GM19438 (cell line): ENCODE measurements around the gene FCN3.
A peak's percentile ranks its signal among the peaks of the same experiment; 100 is the strongest.
"Not testable (repeated sequence)": the region's sequence is repeated elsewhere in the genome, so short reads cannot be mapped to it uniquely, and the experiment has no call there.

ENCODE experiments used
- ATAC-seq: cut with Tn5 transposase; IDR thresholded peaks from one replicate; pipeline ENCODE4 v1.9.1; 2021; ENCODE audit warnings: low read depth; ENCODE audit not compliant: unreplicated experiment

Gene FCN3

GRCh38 chr1:27400082-27400962 is 25.7 kb upstream of the FCN3 start:
- ATAC-seq, result no peak

DNA sequence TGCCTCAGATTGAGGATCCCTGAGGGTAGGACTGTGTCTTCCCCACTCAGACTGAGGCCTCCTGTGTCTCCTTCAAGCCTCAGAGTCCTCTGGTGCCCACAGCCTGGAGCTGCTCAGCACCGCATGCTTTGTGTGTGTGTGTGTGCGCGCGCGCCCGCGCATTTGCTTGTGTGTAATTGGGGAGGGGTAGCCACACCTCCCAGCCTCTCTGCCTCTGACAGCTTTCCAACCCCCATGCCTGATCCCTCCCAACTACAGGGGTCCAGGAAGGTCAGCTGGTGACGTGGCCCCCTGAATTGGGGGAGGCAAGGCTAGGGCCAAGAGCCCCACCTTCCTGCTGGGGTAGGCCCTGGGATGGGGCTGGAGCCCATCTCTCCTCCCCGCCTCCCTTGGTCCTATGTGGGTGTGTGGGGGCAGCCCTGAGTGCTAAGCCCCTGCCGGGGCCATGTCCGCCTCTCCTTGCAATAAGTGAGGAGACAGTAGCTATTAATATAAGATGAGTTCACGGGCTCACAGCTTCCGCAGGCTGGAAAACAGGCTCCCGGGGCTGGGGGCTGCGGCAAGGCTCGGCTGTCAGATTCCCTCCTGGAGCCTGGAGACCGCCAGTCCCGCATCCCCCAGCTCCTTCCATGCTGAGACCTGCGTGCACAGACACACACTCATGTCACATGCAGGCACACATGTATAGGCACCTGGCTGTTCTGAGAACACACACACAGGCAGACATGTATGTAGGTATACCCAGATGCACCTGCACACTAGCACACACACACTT is 24.8 kb upstream of the FCN3 start:
- ATAC-seq, result no peak

- ATAC-seq, result no peak
Measured at GRCh38 chr1:27398405-27399149, 24.0 kb upstream of the FCN3 start.

GRCh38 chr1:27397749-27398148 is 23.1 kb upstream of the FCN3 start:
- ATAC-seq, result no peak

DNA sequence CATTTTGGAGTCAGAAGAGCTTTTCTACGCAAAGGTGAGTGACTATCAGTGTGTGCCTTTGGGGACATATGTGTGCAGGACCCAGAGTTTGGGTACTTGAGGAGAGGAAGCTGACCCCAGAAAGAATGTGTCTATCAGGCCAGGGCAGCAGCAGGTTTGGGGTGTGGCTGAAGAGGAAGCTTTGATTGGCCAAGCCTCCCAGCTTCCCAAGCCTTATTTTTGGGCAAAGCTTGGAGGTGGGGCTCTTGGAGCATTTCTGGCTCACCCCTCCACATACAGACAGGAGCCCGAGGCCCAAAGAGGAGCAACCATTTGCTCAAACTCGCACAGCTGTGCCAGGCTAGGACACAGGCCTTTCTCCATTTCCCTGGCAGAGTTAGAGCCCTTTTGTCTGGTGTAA is 22.5 kb upstream of the FCN3 start:
- ATAC-seq, result no peak

DNA sequence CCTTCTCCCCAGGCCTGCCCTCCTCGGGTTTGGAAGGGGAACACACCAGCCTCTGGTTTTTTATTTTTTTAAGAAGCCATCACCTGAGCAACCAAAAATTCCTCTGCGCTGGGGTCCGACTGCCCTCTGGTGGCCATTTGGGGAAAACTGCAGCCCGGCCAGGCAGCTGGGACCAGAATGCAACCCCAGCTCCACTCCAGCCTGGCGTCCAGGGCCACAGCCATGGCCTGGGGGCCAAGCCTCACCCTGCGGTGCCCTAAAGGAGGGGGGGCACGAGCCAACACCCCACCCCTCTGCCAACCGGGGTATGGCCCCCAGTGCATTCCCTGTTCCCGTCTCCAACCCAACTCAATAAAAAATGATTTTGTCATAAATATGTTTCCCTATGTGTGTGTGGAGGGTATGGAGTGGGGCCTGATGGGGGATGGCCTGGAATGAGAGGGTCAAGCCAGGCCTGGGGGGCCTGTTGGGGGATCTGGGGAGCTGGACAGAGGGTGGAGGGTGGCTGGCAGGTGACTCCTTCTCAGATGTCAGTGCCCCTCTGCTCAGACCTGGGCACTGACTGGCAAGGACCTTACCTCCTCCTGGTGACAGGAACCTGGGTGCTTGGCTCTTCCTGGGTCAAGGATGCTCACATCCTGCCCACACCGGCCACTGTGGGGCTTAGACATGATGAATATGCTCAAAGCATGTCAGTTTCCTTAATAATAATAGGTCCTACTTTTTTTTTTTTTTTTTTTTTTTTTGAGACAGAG is 21.0 kb upstream of the FCN3 start:
- no peak for ATAC-seq

DNA sequence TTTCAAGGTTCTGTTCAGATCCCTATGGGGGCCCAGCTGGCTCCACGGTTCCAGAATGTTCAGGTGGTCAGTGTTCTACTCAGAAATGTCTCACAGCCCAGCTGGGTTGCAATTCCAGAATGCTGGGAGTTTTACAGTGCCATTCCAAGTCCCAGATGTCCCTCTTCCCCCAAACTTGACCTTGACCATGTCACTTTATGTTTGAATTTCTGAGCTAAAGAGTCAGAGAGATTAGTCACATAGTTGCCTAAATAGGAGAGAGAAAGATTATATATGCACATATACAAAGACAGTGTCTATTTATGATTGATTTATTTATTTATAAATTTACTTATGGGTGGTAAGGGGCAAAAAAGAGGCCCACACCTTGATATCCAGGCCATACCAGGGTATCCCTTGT is 20.3 kb upstream of the FCN3 start:
- no peak for ATAC-seq

DNA sequence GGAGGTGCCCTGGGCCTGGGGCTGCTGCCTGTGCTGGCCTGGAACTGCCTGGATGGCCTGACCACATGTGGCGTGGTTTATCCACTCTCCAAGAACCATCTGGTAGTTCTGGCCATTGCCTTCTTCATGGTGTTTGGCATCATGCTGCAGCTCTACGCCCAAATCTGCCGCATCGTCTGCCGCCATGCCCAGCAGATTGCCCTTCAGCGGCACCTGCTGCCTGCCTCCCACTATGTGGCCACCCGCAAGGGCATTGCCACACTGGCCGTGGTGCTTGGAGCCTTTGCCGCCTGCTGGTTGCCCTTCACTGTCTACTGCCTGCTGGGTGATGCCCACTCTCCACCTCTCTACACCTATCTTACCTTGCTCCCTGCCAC is 19.6 kb upstream of the FCN3 start:
- ATAC-seq, result no peak

DNA sequence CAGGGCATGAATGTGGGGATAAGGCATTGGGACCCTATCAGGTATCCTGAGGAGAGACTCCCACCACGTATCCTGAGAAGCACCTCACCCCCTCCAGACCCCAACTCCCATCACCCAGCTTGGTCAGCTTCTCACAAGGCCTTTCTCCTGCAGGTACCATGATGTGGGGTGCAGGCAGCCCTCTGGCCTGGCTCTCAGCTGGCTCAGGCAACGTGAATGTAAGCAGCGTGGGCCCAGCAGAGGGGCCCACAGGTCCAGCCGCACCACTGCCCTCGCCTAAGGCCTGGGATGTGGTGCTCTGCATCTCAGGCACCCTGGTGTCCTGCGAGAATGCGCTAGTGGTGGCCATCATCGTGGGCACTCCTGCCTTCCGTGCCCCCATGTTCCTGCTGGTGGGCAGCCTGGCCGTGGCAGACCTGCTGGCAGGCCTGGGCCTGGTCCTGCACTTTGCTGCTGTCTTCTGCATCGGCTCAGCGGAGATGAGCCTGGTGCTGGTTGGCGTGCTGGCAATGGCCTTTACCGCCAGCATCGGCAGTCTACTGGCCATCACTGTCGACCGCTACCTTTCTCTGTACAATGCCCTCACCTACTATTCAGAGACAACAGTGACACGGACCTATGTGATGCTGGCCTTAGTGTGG is 19.1 kb upstream of the FCN3 start:
- ATAC-seq, result no peak

DNA sequence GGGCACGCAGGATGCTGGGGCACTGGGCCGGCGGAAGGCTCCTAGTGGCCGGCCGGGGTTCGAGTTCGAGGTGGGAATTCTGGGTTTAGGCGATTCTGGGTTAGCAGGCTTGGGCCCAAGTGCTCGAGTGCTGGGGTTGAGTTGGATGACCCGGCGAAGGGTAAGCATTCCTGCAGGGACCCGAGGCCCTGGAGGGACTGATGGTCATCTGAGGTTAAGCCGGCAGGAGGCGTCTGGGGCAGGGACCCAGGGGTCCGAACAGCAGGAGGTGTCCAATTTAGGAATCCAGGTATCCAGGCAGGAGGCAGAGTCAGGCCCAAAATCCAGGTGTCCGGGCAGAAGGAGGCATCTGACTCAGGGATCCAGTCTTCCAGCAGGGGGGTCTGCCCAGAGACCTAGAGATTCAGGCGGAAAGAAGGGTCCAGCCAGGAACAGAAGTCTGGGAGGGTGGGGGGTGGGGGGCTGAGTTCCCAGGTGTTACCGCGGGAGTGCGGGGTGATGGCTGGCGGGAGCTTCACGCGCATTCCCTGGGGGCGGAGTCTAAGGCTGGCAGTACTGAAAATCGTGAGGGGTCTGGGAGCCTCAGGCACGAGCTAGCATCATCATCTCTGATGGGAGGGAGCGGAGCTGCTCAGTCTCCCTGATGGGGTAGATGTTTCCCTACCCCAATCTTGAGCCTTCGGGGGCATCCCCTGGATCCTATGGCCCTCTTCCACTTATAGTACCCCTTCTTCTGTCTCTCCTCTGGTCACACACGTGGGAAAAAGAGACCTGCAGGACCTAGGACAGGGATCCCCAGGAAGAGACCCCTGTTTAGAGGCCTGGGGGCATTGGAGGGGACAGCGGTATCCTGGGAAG is 18.4 kb upstream of the FCN3 start:
- no peak for ATAC-seq

DNA sequence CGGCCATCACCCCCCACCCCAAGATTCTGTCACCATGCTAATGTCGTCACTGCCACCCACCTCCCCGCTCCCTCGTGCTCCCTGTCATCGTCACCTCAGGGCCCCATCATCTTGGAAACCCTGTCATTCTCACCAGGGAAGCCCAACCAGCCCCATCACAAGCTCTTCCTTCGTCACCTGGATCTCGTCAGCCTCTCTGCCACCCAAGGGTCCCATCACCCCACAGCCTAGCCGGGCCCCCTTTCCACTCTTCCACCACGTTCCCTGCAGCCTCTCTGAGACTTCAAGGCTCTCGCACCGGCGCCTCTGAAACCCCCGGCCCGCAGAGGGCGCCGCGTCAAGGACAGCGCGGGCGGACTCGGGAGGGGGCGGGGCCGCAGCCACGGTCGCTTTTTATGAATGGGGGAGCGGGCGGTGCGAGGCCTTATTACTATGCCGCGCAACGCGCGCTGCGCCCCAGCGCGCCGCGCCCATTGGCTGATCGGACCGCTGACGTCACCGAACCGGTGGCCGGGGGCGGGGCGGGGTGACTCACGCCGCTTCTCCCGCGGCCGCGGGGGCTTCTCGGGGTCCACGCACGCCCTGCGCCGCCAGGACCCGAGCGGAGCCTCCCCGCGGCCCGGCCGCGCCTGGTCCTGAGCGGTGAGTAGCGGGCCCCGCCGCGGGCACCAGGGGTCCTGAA is 17.6 kb upstream of the FCN3 start, which contains the start of gene GPR3:
Gene GPR3, plus strand, starts transcription at position 527 of the 682 bp plus-strand sequence. CDS start 1,177 bp downstream, outside the sequence.
- peak; percentile 74 for ATAC-seq

- no peak for ATAC-seq
Measured at GRCh38 chr1:27391511-27392095, 17.0 kb upstream of the FCN3 start.

DNA sequence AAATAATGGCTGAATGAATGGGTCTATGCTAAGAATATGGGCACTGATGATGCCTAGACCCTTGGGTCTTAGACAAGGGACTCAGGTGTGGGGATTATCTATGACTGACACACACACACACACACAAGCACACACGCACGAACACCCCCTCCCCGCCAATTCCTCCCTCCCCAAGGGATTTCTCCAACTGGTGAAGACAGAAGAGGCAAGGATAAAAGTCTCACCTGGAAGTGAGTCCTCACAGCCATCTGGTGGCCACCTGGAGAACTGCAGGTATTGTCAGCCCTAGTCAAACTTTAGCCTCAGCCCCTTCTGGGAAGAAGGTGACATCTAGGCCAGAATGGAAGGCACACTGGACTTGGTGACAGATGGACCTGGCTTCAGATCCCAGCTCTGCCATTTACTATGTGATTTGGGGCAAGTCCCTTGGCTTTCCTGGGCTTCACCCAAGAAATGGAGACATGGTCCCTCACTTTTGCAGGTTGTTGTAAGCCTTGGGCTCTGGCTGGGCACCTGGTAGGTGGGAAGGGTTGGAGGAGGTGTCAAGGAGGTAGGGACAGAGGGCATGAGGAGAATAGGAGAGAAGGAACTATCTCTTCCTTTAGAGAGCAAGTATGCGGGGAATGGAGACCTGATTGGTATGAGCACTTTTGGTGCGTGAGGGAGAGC is 13.8 kb upstream of the FCN3 start:
- ATAC-seq, result no peak

DNA sequence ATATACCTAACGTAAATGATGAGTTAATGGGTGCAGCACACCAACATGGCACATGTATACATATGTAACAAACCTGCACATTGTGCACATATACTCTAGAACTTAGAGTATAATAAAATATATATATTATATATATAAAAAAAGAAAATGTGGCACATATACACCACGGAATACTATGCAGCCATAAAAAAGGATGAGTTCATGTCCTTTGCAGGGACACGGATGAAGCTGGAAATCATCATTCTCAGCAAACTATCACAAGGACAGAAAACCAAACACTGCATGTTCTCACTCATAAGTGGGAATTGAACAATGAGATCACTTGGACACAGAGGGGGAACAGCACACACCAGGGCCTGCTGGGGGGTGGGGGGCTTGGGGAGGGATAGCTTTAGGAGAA is 10.2 kb upstream of the FCN3 start:
- ATAC-seq, result not testable (repeated sequence)

DNA sequence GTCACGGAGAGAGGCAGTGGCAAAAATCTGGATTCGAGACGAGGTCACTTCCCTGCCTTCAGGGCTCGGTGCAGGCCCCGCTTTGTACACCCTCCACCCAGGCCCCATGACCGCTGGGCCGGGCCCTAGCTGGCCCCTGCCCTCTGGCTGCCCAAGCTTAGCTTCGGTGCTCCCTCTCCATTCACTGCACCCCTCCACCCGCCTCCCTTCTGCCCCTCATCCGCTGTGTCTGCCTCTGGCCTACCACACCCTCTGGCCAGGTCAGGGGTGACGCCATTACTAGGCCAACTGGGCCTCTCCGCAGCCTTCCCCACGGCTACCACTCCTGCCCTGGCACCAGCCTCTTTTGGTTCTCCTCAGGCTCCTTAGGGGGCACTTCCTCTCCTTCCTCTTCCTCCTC is 9.0 kb upstream of the FCN3 start:
- ATAC-seq, result no peak

DNA sequence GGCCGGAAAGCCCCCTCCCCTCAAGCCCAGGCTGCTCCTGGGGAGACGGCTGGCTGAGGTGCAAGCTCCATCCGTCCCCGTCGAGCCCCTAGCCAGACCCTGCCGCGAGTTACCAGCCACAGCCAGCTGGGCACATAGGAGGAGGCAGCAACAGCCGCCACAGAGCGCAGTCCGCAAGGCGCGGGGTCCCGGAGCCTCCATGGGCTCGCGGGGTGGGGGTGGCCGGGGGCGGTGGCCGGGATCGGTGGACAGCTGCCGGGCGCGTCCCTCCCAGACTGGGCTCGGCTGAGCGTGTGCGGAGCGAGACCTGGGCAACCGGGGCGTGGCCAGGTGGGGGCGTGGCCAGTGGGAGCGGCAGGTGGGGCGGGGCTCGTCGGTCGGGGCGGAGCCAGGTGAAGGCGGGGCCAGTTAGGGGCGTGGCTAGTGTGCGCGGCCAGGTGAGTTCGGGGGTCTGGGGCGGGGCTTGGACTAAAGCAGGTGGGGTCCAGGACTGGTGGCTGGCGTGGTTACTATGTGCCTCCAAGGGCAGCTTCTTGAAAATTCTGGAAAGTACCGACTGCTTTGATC is 8.5 kb upstream of the FCN3 start, which contains the start of gene CD164L2:
Gene CD164L2, minus strand, starts transcription at position 295 of the 567 bp plus-strand sequence. Its CDS starts 94 bp downstream, at position 201.
- no peak for ATAC-seq
